Colonic mucosa (tissue), 4 donors: Measurements from ENCODE around the gene IL15RA. TPM values are rescaled to one million over a fixed set of nuclear protein-coding genes. Genes with fewer than 3 reads are reported as not detected.

ENCODE experiments used
- DNase-seq: peaks from one replicate; pipeline ENCODE4 v3.0.0-alpha.2; 2020
- H3K27ac ChIP-seq: fragments of 200-600 bp; one replicate; pipeline ENCODE4 v1.8.0; 2021
- H3K27me3 ChIP-seq: fragments of 200-600 bp; one replicate; pipeline ENCODE4 v1.8.0; 2021
- H3K36me3 ChIP-seq: fragments of 200-600 bp; one replicate; pipeline ENCODE4 v1.8.0; 2021
- H3K4me1 ChIP-seq: fragments of 200-600 bp; one replicate; pipeline ENCODE4 v1.8.0; 2021; ENCODE audit warnings: mild to moderate bottlenecking
- H3K4me3 ChIP-seq: fragments of 200-600 bp; one replicate; pipeline ENCODE4 v1.8.0; 2021
- H3K9ac ChIP-seq, 2 donors: one replicate each; pipeline ENCODE4 v1.7.0; 2013; ENCODE audit warnings: control low read depth in 2 of 2, low read depth in 2 of 2, low read length in 2 of 2
- H3K9me3 ChIP-seq: fragments of 200-600 bp; one replicate; pipeline ENCODE4 v1.8.0; 2021
- intact Hi-C: fragments of 100-400 bp; cut with DNase I; formaldehyde crosslinking; loops from one replicate; pipeline ENCODE4 v1.14.1; 2022
- total RNA-seq, 2 donors: library from RNA; stranded (reverse); fragmentation: NEBNext Ultra II Directional in 1 of 2; extraction: Animal tissue kit (Norgen Biotek cat#: 25700) in 1 of 2; gene quantifications; one replicate each; pipeline ENCODE4 v1.2.1, GENCODE V29; 2021
- TF ChIP-seq, protein P1 (sequence below): fragments of 200-600 bp; IDR thresholded peaks from one replicate; pipeline ENCODE4 v1.8.0; 2022; ENCODE audit warnings: antibody characterized with exemption, mild to moderate bottlenecking
- donor health status: healthy.
- donor health status: DM: no; HTN: no; CAD: no.
- donor health status: DM: no; HTN: no; CAD: no.

The IL15RA gene
- total RNA-seq, 2 donors from 2014 or later, result 11.5 to 16.0 TPM

DNA sequence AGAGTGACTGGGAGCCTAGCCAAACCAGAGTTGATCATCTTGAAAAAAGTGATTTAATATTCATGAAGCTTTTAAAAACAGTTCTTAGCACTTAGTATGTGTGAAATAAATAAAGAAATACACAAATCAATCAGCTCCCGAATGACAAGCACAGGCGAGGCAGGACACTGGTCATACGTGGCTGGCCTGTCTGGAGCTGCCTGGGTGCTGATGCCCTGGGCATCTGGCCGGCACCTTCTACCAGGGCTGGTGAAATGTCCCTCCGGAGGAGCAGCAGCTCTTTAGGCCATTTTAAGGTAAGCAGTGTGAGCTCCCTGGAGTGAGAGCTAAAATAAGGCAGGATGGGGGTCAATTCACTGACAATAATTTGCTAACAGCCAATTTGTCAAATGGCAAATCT is 23.7 kb downstream of the IL15RA start:
- no peaks in the 10 kb centered on the region for H3K4me1 ChIP-seq
- no peak for DNase-seq

GRCh38 chr10:5952731-5953385 is 24.5 kb downstream of the IL15RA start:
- DNase-seq, result no peak
- TF ChIP-seq, protein P1, sequence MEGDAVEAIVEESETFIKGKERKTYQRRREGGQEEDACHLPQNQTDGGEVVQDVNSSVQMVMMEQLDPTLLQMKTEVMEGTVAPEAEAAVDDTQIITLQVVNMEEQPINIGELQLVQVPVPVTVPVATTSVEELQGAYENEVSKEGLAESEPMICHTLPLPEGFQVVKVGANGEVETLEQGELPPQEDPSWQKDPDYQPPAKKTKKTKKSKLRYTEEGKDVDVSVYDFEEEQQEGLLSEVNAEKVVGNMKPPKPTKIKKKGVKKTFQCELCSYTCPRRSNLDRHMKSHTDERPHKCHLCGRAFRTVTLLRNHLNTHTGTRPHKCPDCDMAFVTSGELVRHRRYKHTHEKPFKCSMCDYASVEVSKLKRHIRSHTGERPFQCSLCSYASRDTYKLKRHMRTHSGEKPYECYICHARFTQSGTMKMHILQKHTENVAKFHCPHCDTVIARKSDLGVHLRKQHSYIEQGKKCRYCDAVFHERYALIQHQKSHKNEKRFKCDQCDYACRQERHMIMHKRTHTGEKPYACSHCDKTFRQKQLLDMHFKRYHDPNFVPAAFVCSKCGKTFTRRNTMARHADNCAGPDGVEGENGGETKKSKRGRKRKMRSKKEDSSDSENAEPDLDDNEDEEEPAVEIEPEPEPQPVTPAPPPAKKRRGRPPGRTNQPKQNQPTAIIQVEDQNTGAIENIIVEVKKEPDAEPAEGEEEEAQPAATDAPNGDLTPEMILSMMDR, result no peak

More for the DNA sequence above, 23.7 kb downstream of the IL15RA start:
- no peaks in the 10 kb centered on the region for H3K9me3 ChIP-seq
- H3K27ac ChIP-seq, result no peak overlapping the region
- no peaks in the 10 kb centered on the region for H3K27me3 ChIP-seq
- intact Hi-C loops, result no loop called here
- H3K9ac ChIP-seq, result no peak overlapping the region
- no peaks in the 10 kb centered on the region for H3K36me3 ChIP-seq
- TF ChIP-seq, protein P1, result no peak
- no peak overlapping the region for H3K4me3 ChIP-seq

GRCh38 chr10:5951721-5952407 is 25.5 kb downstream of the IL15RA start:
- Histone ChIP-seq H3K9ac (no peak overlapping the region), H3K27me3 (no peaks in the 10 kb centered on the region), H3K9me3 (no peaks in the 10 kb centered on the region), H3K27ac (no peak overlapping the region), H3K4me3 (no peak overlapping the region), H3K4me1 (no peaks in the 10 kb centered on the region), H3K36me3 (no peaks in the 10 kb centered on the region)
- TF ChIP-seq, protein P1, result no peak
- intact Hi-C loops, result no loop called here
- DNase-seq, result no peak

More at GRCh38 chr10:5952731-5953385, 24.5 kb downstream of the IL15RA start:
- Histone ChIP-seq H3K27me3 (no peaks in the 10 kb centered on the region), H3K27ac (no peak overlapping the region), H3K9ac (no peak overlapping the region), H3K4me1 (no peaks in the 10 kb centered on the region), H3K36me3 (no peaks in the 10 kb centered on the region), H3K9me3 (no peaks in the 10 kb centered on the region), H3K4me3 (no peak overlapping the region)
- intact Hi-C loops, result no loop called here

GRCh38 chr10:5951167-5951711 is 26.1 kb downstream of the IL15RA start:
- no peak for DNase-seq

DNA sequence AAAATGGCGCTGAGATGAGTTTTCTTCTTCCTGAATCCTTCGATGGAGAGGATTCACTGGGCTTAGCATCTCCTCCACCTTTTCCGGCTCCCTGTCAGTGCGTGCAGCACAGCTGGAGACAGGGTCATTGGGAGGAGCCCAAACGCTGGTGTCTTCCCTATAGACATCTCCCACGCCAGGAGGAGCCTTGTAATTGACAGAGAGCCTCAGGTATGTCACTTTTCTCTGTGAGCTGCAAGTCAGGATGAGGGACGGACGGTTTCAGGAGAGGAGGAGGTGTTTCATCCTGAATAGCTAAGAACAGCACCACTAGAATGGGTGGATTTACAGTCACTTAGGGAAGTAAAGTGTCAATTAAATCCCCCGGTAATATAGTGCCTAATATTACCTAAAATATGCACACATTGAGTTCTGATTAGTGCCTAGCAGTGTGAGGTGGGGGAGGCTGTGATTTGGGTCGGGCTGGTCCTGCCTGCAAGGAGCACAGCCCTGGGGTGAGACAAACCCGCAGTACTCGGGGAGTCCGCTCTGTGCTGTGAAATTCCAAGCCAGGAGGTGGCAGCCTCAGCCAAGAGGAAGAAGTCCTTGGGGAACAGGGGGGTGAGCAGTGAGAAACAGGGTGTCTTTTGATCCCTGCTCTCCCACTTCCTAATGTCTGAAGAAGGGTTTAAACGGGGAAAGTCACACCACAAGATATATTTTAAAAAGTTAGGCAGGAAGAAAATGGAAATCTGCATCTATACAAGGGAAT is 28.2 kb downstream of the IL15RA start:
- Histone ChIP-seq H3K4me3 (no peak overlapping the region), H3K9ac (no peak overlapping the region), H3K9me3 (no peaks in the 10 kb centered on the region), H3K36me3 (no peaks in the 10 kb centered on the region), H3K27ac (no peak overlapping the region), H3K27me3 (no peaks in the 10 kb centered on the region), H3K4me1 (no peaks in the 10 kb centered on the region)
- intact Hi-C loops, result loop anchor here (10.0 kb wide), 1 partner anchor 136 kb away; the partner anchor contains the start of gene RBM17
- TF ChIP-seq, protein P1, result peak; percentile 48
- peak; percentile 70 for DNase-seq

More at GRCh38 chr10:5951167-5951711, 26.1 kb downstream of the IL15RA start:
- H3K27me3 ChIP-seq, result no peaks in the 10 kb centered on the region
- no peaks in the 10 kb centered on the region for H3K9me3 ChIP-seq
- H3K4me1 ChIP-seq, result no peaks in the 10 kb centered on the region
- H3K36me3 ChIP-seq, result no peaks in the 10 kb centered on the region
- H3K9ac ChIP-seq, result no peak overlapping the region
- TF ChIP-seq, protein P1, result no peak
- intact Hi-C loops, result no loop called here
- H3K27ac ChIP-seq, result no peak overlapping the region
- H3K4me3 ChIP-seq, result no peak overlapping the region
